ENCODE results near the gene NR2F2. TPM values are rescaled to one million over a fixed set of nuclear protein-coding genes. Genes with fewer than 3 reads are reported as not detected.
A peak's percentile ranks its signal among the peaks of the same experiment; 100 is the strongest.

Gene NR2F2
- total and polyA plus RNA-seq, 9 donors, result 11.3 to 71.4 (median 49.8) TPM

- peak overlapping the region; percentile 88 for H3K4me3 ChIP-seq (ENCODE audit: low read length)
- 23% methylated on average over 4 of the region's 9 CpGs for WGBS (ENCODE audit: insufficient coverage)
- peaks cover 32% of the 10 kb centered on the region for H3K36me3 ChIP-seq (ENCODE audit: control insufficient read depth, insufficient read depth, low read length)
- no peaks in the 10 kb centered on the region for H3K9me3 ChIP-seq (replicated peaks; ENCODE audit: control insufficient read depth, low read depth, low read length)
- peak; percentile 64 for DNase-seq
- peaks cover 18% of the 10 kb centered on the region for H3K4me1 ChIP-seq (ENCODE audit: control insufficient read depth, insufficient read depth, low read length)
- H3K27ac ChIP-seq (ENCODE audit: low read length), result peak overlapping the region; percentile 80
- H3K27me3 ChIP-seq (ENCODE audit: control insufficient read depth, insufficient read depth, low read length), result peaks cover 10% of the 10 kb centered on the region
These were observed 6.3 kb downstream of the NR2F2 start for GRCh38 chr15:96336596-96337364.

GRCh38 chr15:96337365-96338023 lies 7.0 kb downstream of the NR2F2 start:
- Histone ChIP-seq H3K4me3 (ENCODE audit: low read length) (peak overlapping the region; percentile 88), H3K4me1 (ENCODE audit: control insufficient read depth, insufficient read depth, low read length) (peaks cover 25% of the 10 kb centered on the region), H3K9me3 (replicated peaks; ENCODE audit: control insufficient read depth, low read depth, low read length) (no peaks in the 10 kb centered on the region), H3K27me3 (ENCODE audit: control insufficient read depth, insufficient read depth, low read length) (peaks cover 10% of the 10 kb centered on the region), H3K36me3 (ENCODE audit: control insufficient read depth, insufficient read depth, low read length) (peaks cover 35% of the 10 kb centered on the region), H3K27ac (ENCODE audit: low read length) (peak overlapping the region; percentile 80)
- WGBS (ENCODE audit: insufficient coverage), result 43% methylated on average over 7 of the region's 14 CpGs
- DNase-seq, result peak; percentile 49

GRCh38 chr15:96338074-96338765 lies 7.7 kb downstream of the NR2F2 start:
- Histone ChIP-seq H3K9me3 (replicated peaks; ENCODE audit: control insufficient read depth, low read depth, low read length) (no peaks in the 10 kb centered on the region), H3K4me1 (ENCODE audit: control insufficient read depth, insufficient read depth, low read length) (peaks cover 30% of the 10 kb centered on the region), H3K27ac (ENCODE audit: low read length) (peak overlapping the region; percentile 97), H3K36me3 (ENCODE audit: control insufficient read depth, insufficient read depth, low read length) (peaks cover 38% of the 10 kb centered on the region), H3K27me3 (ENCODE audit: control insufficient read depth, insufficient read depth, low read length) (peaks cover 10% of the 10 kb centered on the region), H3K4me3 (ENCODE audit: low read length) (peak overlapping the region; percentile 88)
- WGBS (ENCODE audit: insufficient coverage), result no CpG with 5 or more reads among the region's 5 CpGs
- DNase-seq, result peak; percentile 42

GRCh38 chr15:96338766-96339618 lies 8.5 kb downstream of the NR2F2 start:
- peaks cover 5% of the 10 kb centered on the region for H3K27me3 ChIP-seq (ENCODE audit: control insufficient read depth, insufficient read depth, low read length)
- no CpG with 5 or more reads among the region's 7 CpGs for WGBS (ENCODE audit: insufficient coverage)
- peaks cover 34% of the 10 kb centered on the region for H3K4me1 ChIP-seq (ENCODE audit: control insufficient read depth, insufficient read depth, low read length)
- peak; percentile 54 for DNase-seq
- H3K4me3 ChIP-seq (ENCODE audit: low read length), result peak overlapping the region; percentile 69
- peaks cover 39% of the 10 kb centered on the region for H3K36me3 ChIP-seq (ENCODE audit: control insufficient read depth, insufficient read depth, low read length)
- peak overlapping the region; percentile 97 for H3K27ac ChIP-seq (ENCODE audit: low read length)
- no peaks in the 10 kb centered on the region for H3K9me3 ChIP-seq (replicated peaks; ENCODE audit: control insufficient read depth, low read depth, low read length)

GRCh38 chr15:96339619-96340347 lies 9.3 kb downstream of the NR2F2 start:
- Histone ChIP-seq H3K27ac (ENCODE audit: low read length) (peak overlapping the region; percentile 97), H3K36me3 (ENCODE audit: control insufficient read depth, insufficient read depth, low read length) (peaks cover 35% of the 10 kb centered on the region), H3K4me3 (ENCODE audit: low read length) (peak overlapping the region; percentile 69), H3K27me3 (ENCODE audit: control insufficient read depth, insufficient read depth, low read length) (peaks cover 3% of the 10 kb centered on the region), H3K4me1 (ENCODE audit: control insufficient read depth, insufficient read depth, low read length) (peaks cover 32% of the 10 kb centered on the region), H3K9me3 (replicated peaks; ENCODE audit: control insufficient read depth, low read depth, low read length) (no peaks in the 10 kb centered on the region)
- DNase-seq, result peak; percentile 31
- no CpG with 5 or more reads among the region's 8 CpGs for WGBS (ENCODE audit: insufficient coverage)

GRCh38 chr15:96340348-96340597 lies 9.8 kb downstream of the NR2F2 start:
- H3K36me3 ChIP-seq (ENCODE audit: control insufficient read depth, insufficient read depth, low read length), result peaks cover 32% of the 10 kb centered on the region
- no peak for DNase-seq
- H3K9me3 ChIP-seq (replicated peaks; ENCODE audit: control insufficient read depth, low read depth, low read length), result no peaks in the 10 kb centered on the region
- H3K27ac ChIP-seq (ENCODE audit: low read length), result peak overlapping the region; percentile 97
- peak overlapping the region; percentile 69 for H3K4me3 ChIP-seq (ENCODE audit: low read length)
- peaks cover 32% of the 10 kb centered on the region for H3K4me1 ChIP-seq (ENCODE audit: control insufficient read depth, insufficient read depth, low read length)
- 5% methylated on average over 4 of the region's 11 CpGs for WGBS (ENCODE audit: insufficient coverage)
- peaks cover 7% of the 10 kb centered on the region for H3K27me3 ChIP-seq (ENCODE audit: control insufficient read depth, insufficient read depth, low read length)

GRCh38 chr15:96340598-96341512 lies 10.4 kb downstream of the NR2F2 start:
- H3K27ac ChIP-seq (ENCODE audit: low read length), result peak overlapping the region; percentile 97
- under 1% methylated on average over 29 of the region's 63 CpGs for WGBS (ENCODE audit: insufficient coverage)
- peaks cover 27% of the 10 kb centered on the region for H3K36me3 ChIP-seq (ENCODE audit: control insufficient read depth, insufficient read depth, low read length)
- DNase-seq, result peak; percentile 95
- peaks cover 10% of the 10 kb centered on the region for H3K27me3 ChIP-seq (ENCODE audit: control insufficient read depth, insufficient read depth, low read length)
- H3K4me1 ChIP-seq (ENCODE audit: control insufficient read depth, insufficient read depth, low read length), result peaks cover 33% of the 10 kb centered on the region
- peak overlapping the region; percentile 69 for H3K4me3 ChIP-seq (ENCODE audit: low read length)
- no peaks in the 10 kb centered on the region for H3K9me3 ChIP-seq (replicated peaks; ENCODE audit: control insufficient read depth, low read depth, low read length)

- peak; percentile 80 for DNase-seq
- Histone ChIP-seq H3K27ac (ENCODE audit: low read length) (peak overlapping the region; percentile 97), H3K4me3 (ENCODE audit: low read length) (peak overlapping the region; percentile 69), H3K27me3 (ENCODE audit: control insufficient read depth, insufficient read depth, low read length) (peaks cover 14% of the 10 kb centered on the region), H3K4me1 (ENCODE audit: control insufficient read depth, insufficient read depth, low read length) (peaks cover 36% of the 10 kb centered on the region), H3K9me3 (replicated peaks; ENCODE audit: control insufficient read depth, low read depth, low read length) (no peaks in the 10 kb centered on the region), H3K36me3 (ENCODE audit: control insufficient read depth, insufficient read depth, low read length) (peaks cover 21% of the 10 kb centered on the region)
- 17% methylated on average over 31 of the region's 41 CpGs for WGBS (ENCODE audit: insufficient coverage)
These were observed 11.3 kb downstream of the NR2F2 start for GRCh38 chr15:96341513-96342405.

Data from muscle of leg (tissue), 11 donors.